Measurements from ENCODE around the gene ADAT3. TPM values are rescaled to one million over a fixed set of nuclear protein-coding genes. Genes with fewer than 3 reads are reported as not detected.
A peak's percentile ranks its signal among the peaks of the same experiment; 100 is the strongest.

The ADAT3 gene
- total and polyA plus RNA-seq, 11 donors, result 1.2 to 5.1 (median 1.9) TPM

GRCh38 chr19:1933244-1933643 lies 28.0 kb downstream of the ADAT3 start:
- no peak for ATAC-seq

GRCh38 chr19:1933942-1934341 lies 28.7 kb downstream of the ADAT3 start:
- Histone ChIP-seq H3K27ac (no peak overlapping the region), H3K27me3 (no peaks in the 10 kb centered on the region), H3K4me3 (no peak overlapping the region), H3K9me3 (peaks cover 0 to 12% (median 0%) of the 10 kb centered on the region in 12 donors), H3K36me3 (no peaks in the 10 kb centered on the region), H3K4me1 (peaks cover 0 to 22% (median 12%) of the 10 kb centered on the region in 12 donors)
- DNase-seq (no peak), ATAC-seq (no peak)
- intact Hi-C loops (cut with DNase I), result loop anchor here in 3 of 10 donors (5.0 to 10.0 kb wide), 4 partner anchors 83 to 141 kb away; partner anchors contain the start of gene BTBD2 (in 1 of the 3)
- no peak for TF ChIP-seq CTCF (IDR thresholded peaks at IDR 0.05)
- 91 to 95% (median 94%) methylated on average over 8 of the region's 8 CpGs for WGBS, 4 donors

More at GRCh38 chr19:1933244-1933643, 28.0 kb downstream of the ADAT3 start:
- DNase-seq, result no peak
- no peak overlapping the region for H3K27ac ChIP-seq
- no peaks in the 10 kb centered on the region for H3K36me3 ChIP-seq
- intact Hi-C loops (cut with DNase I), result loop anchor here in 3 of 10 donors (5.0 to 10.0 kb wide), 4 partner anchors 84 to 142 kb away; partner anchors contain the start of gene BTBD2 (in 1 of the 3)
- WGBS, 4 donors, result 68 to 78% (median 74%) methylated on average over 6 to 7 of the region's 7 CpGs
- H3K9me3 ChIP-seq, result peaks cover 0 to 12% (median 0%) of the 10 kb centered on the region in 12 donors
- H3K27me3 ChIP-seq, result no peaks in the 10 kb centered on the region
- TF ChIP-seq CTCF (IDR thresholded peaks at IDR 0.05) (no peak), POLR2A (IDR thresholded peaks at IDR 0.05) (no peak)
- no peak overlapping the region for H3K4me3 ChIP-seq
- peaks cover 0 to 23% (median 13%) of the 10 kb centered on the region in 12 donors for H3K4me1 ChIP-seq

- H3K27ac ChIP-seq, result peak overlapping the region in 3 of 12 donors; percentile 4 to 60 (median 25)
- no peak overlapping the region for H3K4me3 ChIP-seq
- WGBS, 4 donors, result 37 to 51% (median 40%) methylated on average over 10 to 11 of the region's 11 CpGs
- peak in 2 of 5 donors; percentile 61 to 69 for DNase-seq
- H3K4me1 ChIP-seq, result peaks cover 3 to 22% (median 11%) of the 10 kb centered on the region in 12 donors
- ATAC-seq, result peak in 1 of 4 donors; percentile 8
- intact Hi-C loops (cut with DNase I), result loop anchor here in 1 of 10 donors (10.0 kb wide), 1 partner anchor 139 kb away; no protein-coding TSS in a partner anchor
- H3K27me3 ChIP-seq, result no peaks in the 10 kb centered on the region
- peaks cover 0 to 12% (median 0%) of the 10 kb centered on the region in 12 donors for H3K9me3 ChIP-seq
- no peak for TF ChIP-seq POLR2A (IDR thresholded peaks at IDR 0.05)
- TF ChIP-seq CTCF (IDR thresholded peaks at IDR 0.05), result no peak
- no peaks in the 10 kb centered on the region for H3K36me3 ChIP-seq
These were observed 30.4 kb downstream of the ADAT3 start for GRCh38 chr19:1935484-1936208.

- TF ChIP-seq POLR2A (IDR thresholded peaks at IDR 0.05) (no peak), CTCF (IDR thresholded peaks at IDR 0.05) (no peak)
- ATAC-seq (no peak), DNase-seq (no peak)
- intact Hi-C loops (cut with DNase I), result loop anchor here in 1 of 10 donors (10.0 kb wide), 1 partner anchor 138 kb away; no protein-coding TSS in a partner anchor
- Histone ChIP-seq H3K9me3 (peaks cover 0 to 12% (median 0%) of the 10 kb centered on the region in 12 donors), H3K4me3 (no peak overlapping the region), H3K36me3 (no peaks in the 10 kb centered on the region), H3K27me3 (no peaks in the 10 kb centered on the region), H3K4me1 (peaks cover 3 to 22% (median 11%) of the 10 kb centered on the region in 12 donors), H3K27ac (peak overlapping the region in 1 of 12 donors; percentile 60)
- WGBS, 4 donors, result 80 to 85% (median 82%) methylated on average over 3 of the region's 3 CpGs
These were observed 31.2 kb downstream of the ADAT3 start for GRCh38 chr19:1936430-1936829.
